ENCODE results near the gene EIF3A. TPM values are rescaled to one million over a fixed set of nuclear protein-coding genes. Genes with fewer than 3 reads are reported as not detected.
"Not testable (repeated sequence)": the region's sequence is repeated elsewhere in the genome, so short reads cannot be mapped to it uniquely, and the experiment has no call there.

Gene EIF3A
- total RNA-seq, 4 donors from 2014 or later, result 119 to 228 (median 158) TPM

DNA sequence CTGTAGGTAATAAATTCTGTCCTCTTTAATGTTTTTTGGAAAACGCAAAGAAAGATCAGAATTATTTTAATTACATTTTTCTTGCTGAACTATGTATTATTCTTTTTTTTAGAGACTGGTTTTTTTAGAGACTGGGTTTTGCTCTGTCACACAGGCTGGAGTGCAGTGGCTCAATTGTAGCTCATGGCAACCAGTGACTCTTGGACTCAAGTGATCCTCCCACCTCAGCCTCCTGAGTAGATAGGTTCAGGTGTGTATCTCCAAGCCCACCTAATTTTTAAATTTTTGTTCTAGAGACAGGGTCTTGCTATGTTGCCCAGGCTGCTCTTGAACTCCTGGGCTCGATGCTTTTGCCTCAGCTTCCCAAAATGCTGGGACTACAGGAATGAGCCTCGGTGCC is 18.0 kb upstream of the EIF3A start:
- DNase-seq (ENCODE audit: low spot score) (no peak), ATAC-seq (ENCODE audit: low FRiP score) (no peak)
- TF ChIP-seq, protein P1, sequence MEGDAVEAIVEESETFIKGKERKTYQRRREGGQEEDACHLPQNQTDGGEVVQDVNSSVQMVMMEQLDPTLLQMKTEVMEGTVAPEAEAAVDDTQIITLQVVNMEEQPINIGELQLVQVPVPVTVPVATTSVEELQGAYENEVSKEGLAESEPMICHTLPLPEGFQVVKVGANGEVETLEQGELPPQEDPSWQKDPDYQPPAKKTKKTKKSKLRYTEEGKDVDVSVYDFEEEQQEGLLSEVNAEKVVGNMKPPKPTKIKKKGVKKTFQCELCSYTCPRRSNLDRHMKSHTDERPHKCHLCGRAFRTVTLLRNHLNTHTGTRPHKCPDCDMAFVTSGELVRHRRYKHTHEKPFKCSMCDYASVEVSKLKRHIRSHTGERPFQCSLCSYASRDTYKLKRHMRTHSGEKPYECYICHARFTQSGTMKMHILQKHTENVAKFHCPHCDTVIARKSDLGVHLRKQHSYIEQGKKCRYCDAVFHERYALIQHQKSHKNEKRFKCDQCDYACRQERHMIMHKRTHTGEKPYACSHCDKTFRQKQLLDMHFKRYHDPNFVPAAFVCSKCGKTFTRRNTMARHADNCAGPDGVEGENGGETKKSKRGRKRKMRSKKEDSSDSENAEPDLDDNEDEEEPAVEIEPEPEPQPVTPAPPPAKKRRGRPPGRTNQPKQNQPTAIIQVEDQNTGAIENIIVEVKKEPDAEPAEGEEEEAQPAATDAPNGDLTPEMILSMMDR (IDR thresholded peaks at IDR 0.05), result no peak

DNA sequence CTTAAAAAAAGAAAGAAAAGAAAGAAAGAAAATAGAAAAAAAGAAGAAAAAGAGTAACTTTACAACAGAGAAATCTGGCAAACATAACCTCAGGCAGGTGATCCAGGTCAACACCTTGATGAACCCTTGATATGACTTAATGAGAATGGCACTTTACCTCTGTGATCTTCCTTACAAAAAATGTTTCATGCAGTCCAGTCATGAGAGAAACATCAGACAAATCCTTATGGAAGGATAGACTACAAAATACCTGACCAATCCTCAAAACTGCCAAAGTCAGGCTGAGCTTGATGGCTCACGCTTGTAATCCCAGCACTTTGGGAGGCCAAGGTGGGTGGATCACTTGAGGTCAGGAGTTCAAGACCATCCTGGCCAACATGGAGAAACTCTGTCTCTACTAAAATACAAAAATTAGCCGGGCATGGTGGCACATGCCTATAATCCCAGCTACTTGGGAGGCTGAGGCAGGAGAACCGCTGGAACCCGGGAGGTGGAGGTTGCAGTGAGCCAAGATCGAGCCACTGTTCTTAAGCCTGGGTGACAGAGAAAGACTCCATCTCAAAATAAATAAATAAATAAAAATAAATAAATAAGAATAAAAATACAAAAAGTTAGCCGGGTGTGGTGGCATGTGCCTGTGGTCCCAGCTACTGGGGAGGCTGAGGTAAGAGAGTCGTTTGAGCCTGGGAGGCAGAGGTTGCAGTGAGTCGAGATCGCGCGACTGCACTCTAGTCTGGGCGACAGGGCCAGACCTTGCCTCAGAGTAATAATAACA is 16.2 kb upstream of the EIF3A start:
- not testable (repeated sequence) for DNase-seq (ENCODE audit: low spot score); ATAC-seq (ENCODE audit: low FRiP score)

DNA sequence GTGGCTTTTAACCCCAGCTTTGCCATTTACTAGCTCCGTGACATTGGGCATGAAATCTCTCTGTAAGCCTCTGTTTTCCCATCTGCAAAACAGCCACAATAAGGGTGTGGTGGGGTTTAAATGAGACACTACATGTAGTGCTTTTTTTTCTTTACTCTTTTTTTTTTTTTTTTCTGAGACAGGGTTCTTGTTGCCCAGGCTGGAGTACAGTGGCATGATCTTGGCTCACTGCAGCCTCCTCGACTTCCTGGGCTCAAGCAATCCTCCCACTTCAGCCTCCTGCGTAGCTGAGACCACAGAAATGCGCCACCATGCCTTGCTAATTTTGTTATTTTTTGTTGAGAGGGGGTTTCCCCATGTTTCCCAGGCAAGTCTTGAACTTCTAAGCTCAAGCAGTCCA is 15.0 kb upstream of the EIF3A start:
- TF ChIP-seq, protein P1 (IDR thresholded peaks at IDR 0.05), result no peak
- ATAC-seq (ENCODE audit: low FRiP score), result no peak
- no peak for DNase-seq (ENCODE audit: low spot score)

DNA sequence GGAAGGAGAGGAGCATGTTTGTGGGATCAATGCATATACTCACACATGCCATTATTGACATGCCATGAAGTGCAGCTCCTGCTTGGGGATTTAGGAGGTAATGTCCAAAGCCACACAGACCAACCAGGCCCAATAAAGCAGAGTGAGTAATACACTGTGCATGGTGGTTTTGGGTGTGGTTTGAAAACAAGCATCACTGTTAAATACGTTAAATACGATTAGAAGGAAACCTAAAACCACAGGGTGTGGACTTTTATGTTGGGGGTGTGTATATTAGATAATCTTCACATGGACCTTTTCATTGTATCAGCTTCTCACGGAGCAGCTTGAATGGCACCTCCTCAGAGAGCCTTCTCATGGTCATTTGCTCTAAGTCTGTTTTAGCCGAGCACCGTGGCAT is 10.4 kb upstream of the EIF3A start:
- TF ChIP-seq, protein P1 (IDR thresholded peaks at IDR 0.05), result no peak
- no peak for ATAC-seq (ENCODE audit: low FRiP score)
- DNase-seq (ENCODE audit: low spot score), result no peak

DNA sequence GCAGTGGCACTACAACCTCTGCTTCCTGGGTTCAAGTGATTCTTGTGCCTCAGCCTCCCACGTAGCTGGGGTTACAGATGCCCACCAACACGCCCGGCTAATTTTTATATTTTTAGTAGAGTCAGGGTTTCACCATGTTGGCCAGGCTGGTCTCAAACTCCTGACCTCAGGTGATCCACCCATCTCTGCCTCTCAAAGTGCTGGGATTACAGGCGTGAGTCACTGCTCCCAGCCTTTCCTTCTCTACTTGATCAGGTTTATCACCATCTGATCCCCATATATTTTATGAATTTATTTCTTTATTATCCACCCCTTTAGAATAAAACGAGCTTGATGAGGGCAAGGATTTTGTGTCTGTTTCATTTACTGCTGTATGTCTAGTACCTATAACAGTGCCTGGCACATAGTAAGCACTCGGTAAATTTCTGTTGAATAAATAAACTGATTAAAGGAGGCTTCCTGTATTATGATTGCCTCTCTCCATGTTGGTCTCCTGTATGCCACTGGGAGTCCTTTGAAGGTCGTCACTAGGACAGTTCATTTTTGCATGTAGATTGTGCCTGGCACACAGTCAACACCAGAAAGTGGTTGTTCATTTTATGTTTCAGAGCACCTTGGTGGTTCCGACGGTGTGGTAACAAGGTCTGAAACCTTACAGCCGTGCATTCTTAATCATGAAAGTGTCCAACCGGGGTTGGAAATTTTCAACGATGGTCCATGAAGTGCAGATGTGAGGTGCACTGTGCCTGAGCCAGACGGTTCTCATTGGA is 9.6 kb upstream of the EIF3A start:
- DNase-seq (ENCODE audit: low spot score) (no peak), ATAC-seq (ENCODE audit: low FRiP score) (no peak)
- TF ChIP-seq, protein P1 (IDR thresholded peaks at IDR 0.05), result no peak

DNA sequence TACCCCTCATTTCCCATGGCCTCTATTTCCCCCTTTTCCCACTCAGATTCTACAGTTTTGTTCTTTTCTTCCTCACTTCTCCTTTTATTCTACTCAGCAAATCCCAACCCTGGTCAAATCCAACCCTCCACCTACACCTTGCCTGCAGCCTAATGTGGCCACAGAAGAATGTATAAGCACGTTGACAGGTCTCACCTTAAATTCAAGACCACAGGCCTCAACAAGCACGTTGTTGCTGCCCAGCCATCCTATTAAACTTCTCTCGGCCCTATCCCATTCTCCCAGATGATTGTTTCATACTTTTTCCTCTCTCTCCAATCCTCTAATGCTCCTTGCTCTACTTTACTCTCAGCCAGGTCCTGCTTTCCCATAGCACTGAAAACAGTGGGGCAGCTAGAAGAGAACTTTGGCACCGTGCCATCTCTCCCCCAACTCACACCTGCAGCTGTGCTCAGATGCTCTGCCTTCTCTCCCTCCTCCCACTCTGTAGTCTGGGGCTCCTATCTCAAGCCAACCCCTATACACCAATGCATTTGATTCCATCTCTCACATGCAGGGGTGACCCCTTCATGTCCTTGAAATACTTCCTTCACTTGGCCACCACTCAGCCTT is 6.8 kb upstream of the EIF3A start:
- no peak for DNase-seq (ENCODE audit: low spot score)
- no peak for ATAC-seq (ENCODE audit: low FRiP score)
- TF ChIP-seq, protein P1 (IDR thresholded peaks at IDR 0.05), result no peak

DNA sequence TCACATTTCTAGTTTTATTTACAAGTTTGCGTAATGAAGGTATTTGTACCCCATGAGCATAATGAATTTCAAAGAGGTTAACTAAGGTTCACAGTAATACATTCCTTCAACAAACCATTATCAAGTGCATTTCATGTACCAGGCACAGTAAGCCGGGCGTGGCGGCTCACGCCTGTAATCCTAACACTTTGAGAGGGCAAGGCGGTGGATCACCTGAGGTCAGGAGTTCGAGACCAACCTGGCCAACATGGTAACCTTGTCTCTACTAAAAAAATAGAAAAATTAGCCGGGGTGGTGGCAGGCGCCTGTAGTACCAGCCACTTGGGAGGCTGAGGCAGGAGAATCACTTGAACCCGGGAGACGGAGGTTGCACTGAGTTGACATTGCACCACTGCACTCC is 4.3 kb upstream of the EIF3A start:
- DNase-seq (ENCODE audit: low spot score) (no peak), ATAC-seq (ENCODE audit: low FRiP score) (no peak)
- TF ChIP-seq, protein P1 (IDR thresholded peaks at IDR 0.05), result no peak
